ENCODE measurements around the gene WDR5. TPM values are rescaled to one million over a fixed set of nuclear protein-coding genes. Genes with fewer than 3 reads are reported as not detected.

The WDR5 gene
- total RNA-seq, 1 experiment from 2014 or later = 40.3 TPM

GRCh38 chr9:134171316-134172197 is 35.7 kb downstream of the WDR5 start:
- H3K27me3 ChIP-seq (ENCODE audit: control insufficient read depth, insufficient read depth, low read length) = no peaks in the 10 kb centered on the region; the same call in 1 of the 2 replicates
- DNase-seq = no peak
- no peak overlapping the region for H3K4me3 ChIP-seq (ENCODE audit: insufficient read depth, low read depth, low read length)
- no peaks in the 10 kb centered on the region for H3K36me3 ChIP-seq (replicated peaks; ENCODE audit: control insufficient read depth, insufficient read depth, low read length)

- no peaks in the 10 kb centered on the region; the same call in none of the 2 replicates for H3K27me3 ChIP-seq (ENCODE audit: control insufficient read depth, insufficient read depth, low read length)
- DNase-seq = no peak
- H3K4me3 ChIP-seq (ENCODE audit: insufficient read depth, low read depth, low read length) = no peak overlapping the region
- H3K36me3 ChIP-seq (replicated peaks; ENCODE audit: control insufficient read depth, insufficient read depth, low read length) = no peaks in the 10 kb centered on the region
Observed at GRCh38 chr9:134172198-134173126, 36.6 kb downstream of the WDR5 start.

GRCh38 chr9:134173127-134174072 is 37.5 kb downstream of the WDR5 start:
- no peaks in the 10 kb centered on the region; the same call in none of the 2 replicates for H3K27me3 ChIP-seq (ENCODE audit: control insufficient read depth, insufficient read depth, low read length)
- no peaks in the 10 kb centered on the region for H3K36me3 ChIP-seq (replicated peaks; ENCODE audit: control insufficient read depth, insufficient read depth, low read length)
- DNase-seq = no peak
- H3K4me3 ChIP-seq (ENCODE audit: insufficient read depth, low read depth, low read length) = no peak overlapping the region

- no peak for DNase-seq
- H3K27me3 ChIP-seq (ENCODE audit: control insufficient read depth, insufficient read depth, low read length) = no peaks in the 10 kb centered on the region; the same call in none of the 2 replicates
Observed at GRCh38 chr9:134174073-134174449, 38.2 kb downstream of the WDR5 start.

GRCh38 chr9:134174526-134175290 is 38.8 kb downstream of the WDR5 start:
- Histone ChIP-seq H3K36me3 (replicated peaks; ENCODE audit: control insufficient read depth, insufficient read depth, low read length) (no peaks in the 10 kb centered on the region), H3K4me3 (ENCODE audit: insufficient read depth, low read depth, low read length) (no peak overlapping the region), H3K27me3 (ENCODE audit: control insufficient read depth, insufficient read depth, low read length) (no peaks in the 10 kb centered on the region; the same call in none of the 2 replicates)
- no peak for DNase-seq

More at GRCh38 chr9:134174073-134174449, 38.2 kb downstream of the WDR5 start:
- Histone ChIP-seq H3K4me3 (ENCODE audit: insufficient read depth, low read depth, low read length) (no peak overlapping the region), H3K36me3 (replicated peaks; ENCODE audit: control insufficient read depth, insufficient read depth, low read length) (no peaks in the 10 kb centered on the region)

GRCh38 chr9:134175291-134175807 is 39.5 kb downstream of the WDR5 start:
- H3K27me3 ChIP-seq (ENCODE audit: control insufficient read depth, insufficient read depth, low read length) = no peaks in the 10 kb centered on the region; the same call in none of the 2 replicates
- H3K4me3 ChIP-seq (ENCODE audit: insufficient read depth, low read depth, low read length) = no peak overlapping the region
- no peaks in the 10 kb centered on the region for H3K36me3 ChIP-seq (replicated peaks; ENCODE audit: control insufficient read depth, insufficient read depth, low read length)
- peak; percentile 100 for DNase-seq

- peak; percentile 80 for DNase-seq
- no peaks in the 10 kb centered on the region for H3K36me3 ChIP-seq (replicated peaks; ENCODE audit: control insufficient read depth, insufficient read depth, low read length)
- H3K4me3 ChIP-seq (ENCODE audit: insufficient read depth, low read depth, low read length) = no peak overlapping the region
- no peaks in the 10 kb centered on the region; the same call in none of the 2 replicates for H3K27me3 ChIP-seq (ENCODE audit: control insufficient read depth, insufficient read depth, low read length)
Observed at GRCh38 chr9:134175808-134176598, 40.1 kb downstream of the WDR5 start.

GRCh38 chr9:134176599-134176968 is 40.7 kb downstream of the WDR5 start:
- no peaks in the 10 kb centered on the region for H3K36me3 ChIP-seq (replicated peaks; ENCODE audit: control insufficient read depth, insufficient read depth, low read length)
- H3K27me3 ChIP-seq (ENCODE audit: control insufficient read depth, insufficient read depth, low read length) = no peaks in the 10 kb centered on the region; the same call in none of the 2 replicates
- DNase-seq = no peak
- no peak overlapping the region for H3K4me3 ChIP-seq (ENCODE audit: insufficient read depth, low read depth, low read length)

- Histone ChIP-seq H3K36me3 (replicated peaks; ENCODE audit: control insufficient read depth, insufficient read depth, low read length) (no peaks in the 10 kb centered on the region), H3K4me3 (ENCODE audit: insufficient read depth, low read depth, low read length) (no peak overlapping the region), H3K27me3 (ENCODE audit: control insufficient read depth, insufficient read depth, low read length) (no peaks in the 10 kb centered on the region; the same call in none of the 2 replicates)
- peak; percentile 69 for DNase-seq
Observed at GRCh38 chr9:134177186-134177585, 41.3 kb downstream of the WDR5 start.

- H3K36me3 ChIP-seq (replicated peaks; ENCODE audit: control insufficient read depth, insufficient read depth, low read length) = no peaks in the 10 kb centered on the region
Observed at GRCh38 chr9:134177624-134178393, 41.9 kb downstream of the WDR5 start.

GRCh38 chr9:134178394-134178767 is 42.5 kb downstream of the WDR5 start:
- no peaks in the 10 kb centered on the region for H3K36me3 ChIP-seq (replicated peaks; ENCODE audit: control insufficient read depth, insufficient read depth, low read length)
- DNase-seq = no peak
- no peak overlapping the region for H3K4me3 ChIP-seq (ENCODE audit: insufficient read depth, low read depth, low read length)
- no peaks in the 10 kb centered on the region; the same call in none of the 2 replicates for H3K27me3 ChIP-seq (ENCODE audit: control insufficient read depth, insufficient read depth, low read length)

More at GRCh38 chr9:134177624-134178393, 41.9 kb downstream of the WDR5 start:
- Histone ChIP-seq H3K4me3 (ENCODE audit: insufficient read depth, low read depth, low read length) (no peak overlapping the region), H3K27me3 (ENCODE audit: control insufficient read depth, insufficient read depth, low read length) (no peaks in the 10 kb centered on the region; the same call in none of the 2 replicates)
- DNase-seq = peak; percentile 43
